Panc1 (cell line): Measurements from ENCODE around the gene RPS28.
"Not testable (repeated sequence)": the region's sequence is repeated elsewhere in the genome, so short reads cannot be mapped to it uniquely, and the experiment has no call there.

Source experiments
- CTCF ChIP-seq: fragments of 450-650 bp; IDR thresholded peaks from 2 replicates; pipeline ENCODE4 v1.5.1; 2017; ENCODE audit warnings: mild to moderate bottlenecking
- SIN3A ChIP-seq: IDR thresholded peaks from 2 replicates; pipeline ENCODE4 v1.6.1; 2012; ENCODE audit warnings: low read depth, mild to moderate bottlenecking, low read length, moderate library complexity, borderline replicate concordance; ENCODE audit not compliant: insufficient read depth

GRCh38 chr19:8341504-8341903 is 20.2 kb downstream of the RPS28 start:
- TF ChIP-seq CTCF, SIN3A: not testable (repeated sequence)
